ENCODE measurements around the gene COL27A1. TPM values are rescaled to one million over a fixed set of nuclear protein-coding genes. Genes with fewer than 3 reads are reported as not detected.

COL27A1 gene
- total and polyA plus RNA-seq, 2 experiments from 2014 or later, result 10.5 to 18.0 TPM

DNA sequence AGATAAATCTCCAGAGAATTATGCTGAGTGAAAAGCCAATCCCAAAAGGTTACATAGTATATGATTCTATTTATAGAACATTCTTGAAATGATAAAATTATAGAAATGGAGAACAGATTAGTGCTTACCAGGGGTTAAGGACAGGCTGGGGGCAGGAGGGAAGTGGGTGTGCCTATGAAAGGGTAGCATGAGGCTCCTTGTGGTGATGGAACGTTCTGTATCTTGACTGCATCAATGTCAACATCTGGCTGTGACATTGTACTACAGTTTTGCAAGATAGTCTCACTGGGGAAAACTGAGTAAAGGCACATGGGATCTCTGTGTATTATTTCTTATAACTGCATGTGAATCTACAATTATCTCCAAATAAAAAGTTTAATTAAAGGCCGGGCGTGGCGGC is 196.6 kb downstream of the COL27A1 start:
- no peak for ATAC-seq
- TF ChIP-seq JUNB (IDR thresholded peaks at IDR 0.05; ENCODE audit: unreplicated experiment) (no peak), ZNF114 (CRISPR knock-in tag; IDR thresholded peaks at IDR 0.05) (no peak), STAT1 (IDR thresholded peaks at IDR 0.05; ENCODE audit: unreplicated experiment) (no peak), POLR2AphosphoS5 (IDR thresholded peaks at IDR 0.05; ENCODE audit: low read depth) (no peak), CREB1 (CRISPR knock-in tag; IDR thresholded peaks at IDR 0.05; ENCODE audit: low read depth) (no peak), NANOG (IDR thresholded peaks at IDR 0.05; ENCODE audit: borderline replicate concordance) (no peak), EZH2phosphoT487 (IDR thresholded peaks at IDR 0.05; ENCODE audit: unreplicated experiment) (no peak), ZNF331 (CRISPR knock-in tag; IDR thresholded peaks at IDR 0.05; ENCODE audit: low read depth) (no peak), EZH2 (IDR thresholded peaks at IDR 0.05; ENCODE audit: low read depth, unreplicated experiment) (no peak)
- TF ChIP-seq, protein P1, sequence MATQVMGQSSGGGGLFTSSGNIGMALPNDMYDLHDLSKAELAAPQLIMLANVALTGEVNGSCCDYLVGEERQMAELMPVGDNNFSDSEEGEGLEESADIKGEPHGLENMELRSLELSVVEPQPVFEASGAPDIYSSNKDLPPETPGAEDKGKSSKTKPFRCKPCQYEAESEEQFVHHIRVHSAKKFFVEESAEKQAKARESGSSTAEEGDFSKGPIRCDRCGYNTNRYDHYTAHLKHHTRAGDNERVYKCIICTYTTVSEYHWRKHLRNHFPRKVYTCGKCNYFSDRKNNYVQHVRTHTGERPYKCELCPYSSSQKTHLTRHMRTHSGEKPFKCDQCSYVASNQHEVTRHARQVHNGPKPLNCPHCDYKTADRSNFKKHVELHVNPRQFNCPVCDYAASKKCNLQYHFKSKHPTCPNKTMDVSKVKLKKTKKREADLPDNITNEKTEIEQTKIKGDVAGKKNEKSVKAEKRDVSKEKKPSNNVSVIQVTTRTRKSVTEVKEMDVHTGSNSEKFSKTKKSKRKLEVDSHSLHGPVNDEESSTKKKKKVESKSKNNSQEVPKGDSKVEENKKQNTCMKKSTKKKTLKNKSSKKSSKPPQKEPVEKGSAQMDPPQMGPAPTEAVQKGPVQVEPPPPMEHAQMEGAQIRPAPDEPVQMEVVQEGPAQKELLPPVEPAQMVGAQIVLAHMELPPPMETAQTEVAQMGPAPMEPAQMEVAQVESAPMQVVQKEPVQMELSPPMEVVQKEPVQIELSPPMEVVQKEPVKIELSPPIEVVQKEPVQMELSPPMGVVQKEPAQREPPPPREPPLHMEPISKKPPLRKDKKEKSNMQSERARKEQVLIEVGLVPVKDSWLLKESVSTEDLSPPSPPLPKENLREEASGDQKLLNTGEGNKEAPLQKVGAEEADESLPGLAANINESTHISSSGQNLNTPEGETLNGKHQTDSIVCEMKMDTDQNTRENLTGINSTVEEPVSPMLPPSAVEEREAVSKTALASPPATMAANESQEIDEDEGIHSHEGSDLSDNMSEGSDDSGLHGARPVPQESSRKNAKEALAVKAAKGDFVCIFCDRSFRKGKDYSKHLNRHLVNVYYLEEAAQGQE (IDR thresholded peaks at IDR 0.05; ENCODE audit: unreplicated experiment), result no peak
- TF ChIP-seq, protein P2, sequence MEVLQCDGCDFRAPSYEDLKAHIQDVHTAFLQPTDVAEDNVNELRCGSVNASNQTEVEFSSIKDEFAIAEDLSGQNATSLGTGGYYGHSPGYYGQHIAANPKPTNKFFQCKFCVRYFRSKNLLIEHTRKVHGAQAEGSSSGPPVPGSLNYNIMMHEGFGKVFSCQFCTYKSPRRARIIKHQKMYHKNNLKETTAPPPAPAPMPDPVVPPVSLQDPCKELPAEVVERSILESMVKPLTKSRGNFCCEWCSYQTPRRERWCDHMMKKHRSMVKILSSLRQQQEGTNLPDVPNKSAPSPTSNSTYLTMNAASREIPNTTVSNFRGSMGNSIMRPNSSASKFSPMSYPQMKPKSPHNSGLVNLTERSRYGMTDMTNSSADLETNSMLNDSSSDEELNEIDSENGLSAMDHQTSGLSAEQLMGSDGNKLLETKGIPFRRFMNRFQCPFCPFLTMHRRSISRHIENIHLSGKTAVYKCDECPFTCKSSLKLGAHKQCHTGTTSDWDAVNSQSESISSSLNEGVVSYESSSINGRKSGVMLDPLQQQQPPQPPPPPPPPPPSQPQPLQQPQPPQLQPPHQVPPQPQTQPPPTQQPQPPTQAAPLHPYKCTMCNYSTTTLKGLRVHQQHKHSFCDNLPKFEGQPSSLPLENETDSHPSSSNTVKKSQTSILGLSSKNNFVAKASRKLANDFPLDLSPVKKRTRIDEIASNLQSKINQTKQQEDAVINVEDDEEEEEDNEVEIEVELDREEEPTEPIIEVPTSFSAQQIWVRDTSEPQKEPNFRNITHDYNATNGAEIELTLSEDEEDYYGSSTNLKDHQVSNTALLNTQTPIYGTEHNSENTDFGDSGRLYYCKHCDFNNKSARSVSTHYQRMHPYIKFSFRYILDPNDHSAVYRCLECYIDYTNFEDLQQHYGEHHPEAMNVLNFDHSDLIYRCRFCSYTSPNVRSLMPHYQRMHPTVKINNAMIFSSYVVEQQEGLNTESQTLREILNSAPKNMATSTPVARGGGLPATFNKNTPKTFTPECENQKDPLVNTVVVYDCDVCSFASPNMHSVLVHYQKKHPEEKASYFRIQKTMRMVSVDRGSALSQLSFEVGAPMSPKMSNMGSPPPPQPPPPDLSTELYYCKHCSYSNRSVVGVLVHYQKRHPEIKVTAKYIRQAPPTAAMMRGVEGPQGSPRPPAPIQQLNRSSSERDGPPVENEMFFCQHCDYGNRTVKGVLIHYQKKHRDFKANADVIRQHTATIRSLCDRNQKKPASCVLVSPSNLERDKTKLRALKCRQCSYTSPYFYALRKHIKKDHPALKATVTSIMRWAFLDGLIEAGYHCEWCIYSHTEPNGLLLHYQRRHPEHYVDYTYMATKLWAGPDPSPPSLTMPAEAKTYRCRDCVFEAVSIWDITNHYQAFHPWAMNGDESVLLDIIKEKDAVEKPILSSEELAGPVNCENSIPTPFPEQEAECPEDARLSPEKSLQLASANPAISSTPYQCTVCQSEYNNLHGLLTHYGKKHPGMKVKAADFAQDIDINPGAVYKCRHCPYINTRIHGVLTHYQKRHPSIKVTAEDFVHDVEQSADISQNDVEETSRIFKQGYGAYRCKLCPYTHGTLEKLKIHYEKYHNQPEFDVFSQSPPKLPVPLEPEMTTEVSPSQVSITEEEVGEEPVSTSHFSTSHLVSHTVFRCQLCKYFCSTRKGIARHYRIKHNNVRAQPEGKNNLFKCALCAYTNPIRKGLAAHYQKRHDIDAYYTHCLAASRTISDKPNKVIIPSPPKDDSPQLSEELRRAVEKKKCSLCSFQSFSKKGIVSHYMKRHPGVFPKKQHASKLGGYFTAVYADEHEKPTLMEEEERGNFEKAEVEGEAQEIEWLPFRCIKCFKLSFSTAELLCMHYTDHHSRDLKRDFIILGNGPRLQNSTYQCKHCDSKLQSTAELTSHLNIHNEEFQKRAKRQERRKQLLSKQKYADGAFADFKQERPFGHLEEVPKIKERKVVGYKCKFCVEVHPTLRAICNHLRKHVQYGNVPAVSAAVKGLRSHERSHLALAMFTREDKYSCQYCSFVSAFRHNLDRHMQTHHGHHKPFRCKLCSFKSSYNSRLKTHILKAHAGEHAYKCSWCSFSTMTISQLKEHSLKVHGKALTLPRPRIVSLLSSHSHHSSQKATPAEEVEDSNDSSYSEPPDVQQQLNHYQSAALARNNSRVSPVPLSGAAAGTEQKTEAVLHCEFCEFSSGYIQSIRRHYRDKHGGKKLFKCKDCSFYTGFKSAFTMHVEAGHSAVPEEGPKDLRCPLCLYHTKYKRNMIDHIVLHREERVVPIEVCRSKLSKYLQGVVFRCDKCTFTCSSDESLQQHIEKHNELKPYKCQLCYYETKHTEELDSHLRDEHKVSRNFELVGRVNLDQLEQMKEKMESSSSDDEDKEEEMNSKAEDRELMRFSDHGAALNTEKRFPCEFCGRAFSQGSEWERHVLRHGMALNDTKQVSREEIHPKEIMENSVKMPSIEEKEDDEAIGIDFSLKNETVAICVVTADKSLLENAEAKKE (CRISPR knock-in tag; IDR thresholded peaks at IDR 0.05), result no peak
- TF ChIP-seq, protein P3, sequence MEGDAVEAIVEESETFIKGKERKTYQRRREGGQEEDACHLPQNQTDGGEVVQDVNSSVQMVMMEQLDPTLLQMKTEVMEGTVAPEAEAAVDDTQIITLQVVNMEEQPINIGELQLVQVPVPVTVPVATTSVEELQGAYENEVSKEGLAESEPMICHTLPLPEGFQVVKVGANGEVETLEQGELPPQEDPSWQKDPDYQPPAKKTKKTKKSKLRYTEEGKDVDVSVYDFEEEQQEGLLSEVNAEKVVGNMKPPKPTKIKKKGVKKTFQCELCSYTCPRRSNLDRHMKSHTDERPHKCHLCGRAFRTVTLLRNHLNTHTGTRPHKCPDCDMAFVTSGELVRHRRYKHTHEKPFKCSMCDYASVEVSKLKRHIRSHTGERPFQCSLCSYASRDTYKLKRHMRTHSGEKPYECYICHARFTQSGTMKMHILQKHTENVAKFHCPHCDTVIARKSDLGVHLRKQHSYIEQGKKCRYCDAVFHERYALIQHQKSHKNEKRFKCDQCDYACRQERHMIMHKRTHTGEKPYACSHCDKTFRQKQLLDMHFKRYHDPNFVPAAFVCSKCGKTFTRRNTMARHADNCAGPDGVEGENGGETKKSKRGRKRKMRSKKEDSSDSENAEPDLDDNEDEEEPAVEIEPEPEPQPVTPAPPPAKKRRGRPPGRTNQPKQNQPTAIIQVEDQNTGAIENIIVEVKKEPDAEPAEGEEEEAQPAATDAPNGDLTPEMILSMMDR (conservative IDR thresholded peaks at IDR 0.05; ENCODE audit: low read depth in 2 of 2), result no peak
- TF ChIP-seq, protein P4, sequence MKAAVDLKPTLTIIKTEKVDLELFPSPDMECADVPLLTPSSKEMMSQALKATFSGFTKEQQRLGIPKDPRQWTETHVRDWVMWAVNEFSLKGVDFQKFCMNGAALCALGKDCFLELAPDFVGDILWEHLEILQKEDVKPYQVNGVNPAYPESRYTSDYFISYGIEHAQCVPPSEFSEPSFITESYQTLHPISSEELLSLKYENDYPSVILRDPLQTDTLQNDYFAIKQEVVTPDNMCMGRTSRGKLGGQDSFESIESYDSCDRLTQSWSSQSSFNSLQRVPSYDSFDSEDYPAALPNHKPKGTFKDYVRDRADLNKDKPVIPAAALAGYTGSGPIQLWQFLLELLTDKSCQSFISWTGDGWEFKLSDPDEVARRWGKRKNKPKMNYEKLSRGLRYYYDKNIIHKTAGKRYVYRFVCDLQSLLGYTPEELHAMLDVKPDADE (IDR thresholded peaks at IDR 0.05), result no peak
- Histone ChIP-seq H3K4me2 (no peak overlapping the region), H3F3A (replicated peaks; ENCODE audit: low read depth) (no peaks in the 10 kb centered on the region), H3K27ac (ENCODE audit: low read depth) (no peak overlapping the region), H3K36me3 (ENCODE audit: insufficient read depth) (peaks cover 9% of the 10 kb centered on the region; the same call in 1 of the 2 replicates), H3K79me2 (replicated peaks; ENCODE audit: insufficient read depth) (no peaks in the 10 kb centered on the region), H2AFZ (no peak overlapping the region), H4K20me1 (replicated peaks; ENCODE audit: insufficient read depth) (no peaks in the 10 kb centered on the region), H3K4me3 (no peak overlapping the region), H3K4me1 (ENCODE audit: insufficient read depth) (no peaks in the 10 kb centered on the region), H3K27me3 (ENCODE audit: insufficient read depth) (no peaks in the 10 kb centered on the region), H3K9me2 (ENCODE audit: insufficient read depth) (no peaks in the 10 kb centered on the region)
- H3K4me1 Mint-ChIP-seq, result peaks cover 21% of the 10 kb centered on the region
- DNase-seq (ENCODE audit: low spot score), result no peak
- no peak overlapping the region for H3K27ac Mint-ChIP-seq
- H3K4me3 Mint-ChIP-seq, result no peak overlapping the region
- H3K9me3 Mint-ChIP-seq, result no peaks in the 10 kb centered on the region
- peaks cover 18% of the 10 kb centered on the region for H3K27me3 Mint-ChIP-seq (ENCODE audit: insufficient read depth, low read depth, poor library complexity)
- peaks cover 66% of the 10 kb centered on the region for H3K36me3 Mint-ChIP-seq (ENCODE audit: low read depth)

All from GM23338 (cell line).